ENCODE data around the gene FAM76A. TPM values are rescaled to one million over a fixed set of nuclear protein-coding genes. Genes with fewer than 3 reads are reported as not detected.
A peak's percentile ranks its signal among the peaks of the same experiment; 100 is the strongest.
"Not testable (repeated sequence)": the region's sequence is repeated elsewhere in the genome, so short reads cannot be mapped to it uniquely, and the experiment has no call there.

Gene FAM76A
- polyA plus RNA-seq (2011; rRNA removed) (4.1 and 4.9 TPM in 2 replicates), polyA minus RNA-seq (2011; rRNA and poly(A)+ RNA removed) (8.0 and 11.2 TPM in 2 replicates)

- peak within 1 kb of the TSS; percentile 61 for H3K27ac ChIP-seq (ENCODE audit: low read depth, low read length)
- POLR2A ChIA-PET = interaction anchor here (0.5 to 1.6 kb wide), 12 partner anchors 19 to 135 kb away, joined by 3 to 25 read pairs (median 4); partner anchors contain the start of genes IFI6, PPP1R8 and STX12
- CTCF ChIA-PET = interaction anchor here (0.6 to 1.6 kb wide), 26 partner anchors 10 to 246 kb away, joined by 3 to 14 read pairs (median 3); partner anchors contain the start of genes IFI6, PPP1R8 and STX12
- TF ChIP-seq, protein P1, sequence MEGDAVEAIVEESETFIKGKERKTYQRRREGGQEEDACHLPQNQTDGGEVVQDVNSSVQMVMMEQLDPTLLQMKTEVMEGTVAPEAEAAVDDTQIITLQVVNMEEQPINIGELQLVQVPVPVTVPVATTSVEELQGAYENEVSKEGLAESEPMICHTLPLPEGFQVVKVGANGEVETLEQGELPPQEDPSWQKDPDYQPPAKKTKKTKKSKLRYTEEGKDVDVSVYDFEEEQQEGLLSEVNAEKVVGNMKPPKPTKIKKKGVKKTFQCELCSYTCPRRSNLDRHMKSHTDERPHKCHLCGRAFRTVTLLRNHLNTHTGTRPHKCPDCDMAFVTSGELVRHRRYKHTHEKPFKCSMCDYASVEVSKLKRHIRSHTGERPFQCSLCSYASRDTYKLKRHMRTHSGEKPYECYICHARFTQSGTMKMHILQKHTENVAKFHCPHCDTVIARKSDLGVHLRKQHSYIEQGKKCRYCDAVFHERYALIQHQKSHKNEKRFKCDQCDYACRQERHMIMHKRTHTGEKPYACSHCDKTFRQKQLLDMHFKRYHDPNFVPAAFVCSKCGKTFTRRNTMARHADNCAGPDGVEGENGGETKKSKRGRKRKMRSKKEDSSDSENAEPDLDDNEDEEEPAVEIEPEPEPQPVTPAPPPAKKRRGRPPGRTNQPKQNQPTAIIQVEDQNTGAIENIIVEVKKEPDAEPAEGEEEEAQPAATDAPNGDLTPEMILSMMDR (IDR thresholded peaks at IDR 0.05; ENCODE audit: low read depth, low read length) = peak; percentile 46
- peak; percentile 99 for DNase-seq (ENCODE audit: low read depth, low spot score)
- no peaks in the 10 kb centered on the region for H3K27me3 ChIP-seq (ENCODE audit: control insufficient read depth, insufficient read depth, low read length)
- H3K9me3 ChIP-seq (ENCODE audit: control insufficient read depth, insufficient read depth, low read length) = peaks cover 5% of the 10 kb centered on the region; the same call in 1 of the 2 replicates
- H3K4me3 ChIP-seq (ENCODE audit: low read depth, low read length) = peak within 1 kb of the TSS; percentile 85
Observed at GRCh38 chr1:27725374-27726172, at the start of gene FAM76A. Gene FAM76A (plus strand): TSS chr1:27725961. CDS start chr1:27726081, 120 bp downstream.

DNA sequence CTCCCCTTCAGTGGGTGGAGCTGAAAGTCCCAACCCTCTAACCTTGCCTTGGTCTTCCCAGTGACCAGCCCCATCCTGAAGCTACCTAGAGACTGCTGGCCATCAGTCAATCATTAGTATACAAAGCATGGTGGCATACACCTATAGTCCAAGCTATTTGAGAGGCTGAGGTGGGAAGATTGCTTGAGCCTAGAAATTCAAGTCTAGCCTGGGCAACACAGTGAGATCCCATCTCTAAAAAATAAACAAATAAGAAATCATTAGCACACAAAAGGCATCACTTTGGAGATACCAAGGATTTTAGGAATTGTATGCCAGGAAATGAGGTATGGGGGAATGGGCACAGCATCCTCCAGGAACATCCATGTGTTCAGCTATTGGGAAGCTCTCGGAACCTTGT is 49.4 kb upstream of the FAM76A start:
- ChIA-PET CTCF (no interaction called here), POLR2A (no interaction called here)
- Histone ChIP-seq H3K9me3 (ENCODE audit: control insufficient read depth, insufficient read depth, low read length) (peaks cover 11% of the 10 kb centered on the region), H3K27ac (ENCODE audit: low read depth, low read length) (no peak overlapping the region), H3K4me3 (ENCODE audit: low read depth, low read length) (no peak overlapping the region), H3K27me3 (ENCODE audit: control insufficient read depth, insufficient read depth, low read length) (no peaks in the 10 kb centered on the region)
- TF ChIP-seq, protein P1 (IDR thresholded peaks at IDR 0.05; ENCODE audit: low read depth, low read length) = no peak
- no peak for DNase-seq (ENCODE audit: low read depth, low spot score)

GRCh38 chr1:27678747-27679146 is 47.0 kb upstream of the FAM76A start:
- POLR2A ChIA-PET = interaction anchor here (0.6 kb wide), 1 partner anchor 41 kb away, joined by 6 read pairs; no protein-coding TSS in a partner anchor
- Histone ChIP-seq H3K27ac (ENCODE audit: low read depth, low read length) (no peak overlapping the region), H3K4me3 (ENCODE audit: low read depth, low read length) (no peak overlapping the region), H3K27me3 (ENCODE audit: control insufficient read depth, insufficient read depth, low read length) (no peaks in the 10 kb centered on the region), H3K9me3 (ENCODE audit: control insufficient read depth, insufficient read depth, low read length) (peaks cover 11% of the 10 kb centered on the region)
- DNase-seq (ENCODE audit: low read depth, low spot score) = no peak
- TF ChIP-seq, protein P1 (IDR thresholded peaks at IDR 0.05; ENCODE audit: low read depth, low read length) = no peak
- CTCF ChIA-PET = interaction anchor here (0.6 to 1.2 kb wide), 2 partner anchors 40 to 47 kb away, joined by 3 to 4 read pairs; partner anchors contain the start of gene FAM76A

DNA sequence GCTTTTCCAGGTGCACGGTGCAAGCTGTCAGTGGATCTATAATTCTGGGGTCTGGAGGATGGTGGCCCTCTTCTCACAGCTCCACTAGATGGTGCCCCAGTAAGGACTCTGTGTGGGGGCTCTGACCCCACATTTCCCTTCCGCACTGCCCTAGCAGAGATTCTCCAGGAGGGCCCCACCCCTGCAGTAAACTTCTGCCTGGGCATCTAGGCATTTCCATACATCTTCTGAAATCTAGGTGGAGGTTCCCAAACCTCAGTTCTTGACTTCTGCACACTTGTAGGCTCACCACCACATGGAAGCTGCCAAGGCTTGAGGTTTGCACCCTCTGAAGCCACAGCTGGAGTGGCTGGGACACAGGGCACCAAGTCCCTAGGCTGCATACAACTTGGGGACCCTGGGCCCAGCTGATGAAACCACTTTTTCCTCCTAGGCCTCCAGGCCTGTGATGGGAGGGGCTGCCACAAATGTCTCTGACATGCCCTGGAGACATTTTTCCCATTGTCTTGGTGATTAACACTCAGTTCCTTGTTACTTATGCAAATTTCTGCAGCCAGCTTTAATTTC is 45.5 kb upstream of the FAM76A start:
- CTCF ChIA-PET; H3K4me3 ChIP-seq (ENCODE audit: low read depth, low read length); H3K27ac ChIP-seq (ENCODE audit: low read depth, low read length); H3K27me3 ChIP-seq (ENCODE audit: control insufficient read depth, insufficient read depth, low read length); DNase-seq (ENCODE audit: low read depth, low spot score); POLR2A ChIA-PET: not testable (repeated sequence)
- peaks cover 11% of the 10 kb centered on the region for H3K9me3 ChIP-seq (ENCODE audit: control insufficient read depth, insufficient read depth, low read length)

DNA sequence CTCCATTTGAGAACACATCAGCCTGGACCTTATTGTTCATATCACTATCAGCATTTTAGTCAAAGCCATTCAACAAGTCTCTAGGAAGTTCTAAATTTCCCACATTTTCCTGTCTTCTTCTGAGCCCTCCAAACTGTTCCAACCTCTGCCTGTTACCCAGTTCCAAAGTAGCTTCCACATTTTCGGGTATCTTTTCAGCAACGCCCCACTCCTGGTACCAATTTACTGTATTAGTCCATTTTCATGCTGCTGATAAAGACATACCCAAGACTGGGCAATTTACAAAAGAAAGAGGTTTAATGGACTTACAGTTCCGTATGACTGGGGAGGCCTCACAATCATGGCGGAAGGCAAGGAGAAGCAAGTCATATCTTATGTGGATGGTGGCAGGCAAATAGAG is 44.2 kb upstream of the FAM76A start:
- H3K27ac ChIP-seq (ENCODE audit: low read depth, low read length); DNase-seq (ENCODE audit: low read depth, low spot score); POLR2A ChIA-PET; H3K4me3 ChIP-seq (ENCODE audit: low read depth, low read length): not testable (repeated sequence)
- Histone ChIP-seq H3K27me3 (ENCODE audit: control insufficient read depth, insufficient read depth, low read length) (peaks cover 16% of the 10 kb centered on the region), H3K9me3 (ENCODE audit: control insufficient read depth, insufficient read depth, low read length) (peaks cover 12% of the 10 kb centered on the region)
- CTCF ChIA-PET = interaction anchor here (1.6 kb wide), 1 partner anchor 38 kb away, joined by 3 read pairs; no protein-coding TSS in a partner anchor
